HepG2 (cell line): Measurements from ENCODE around the gene CSTPP1. TPM values are rescaled to one million over a fixed set of nuclear protein-coding genes. Genes with fewer than 3 reads are reported as not detected.

Experiments
- AGO2 ChIP-seq: fragments of 200-400 bp; formaldehyde crosslinking; optimal IDR thresholded peaks from 2 replicates; pipeline ENCODE3; 2017; ENCODE audit warnings: mild to moderate bottlenecking, low read depth, low read length, moderate library complexity
- FOXC1 ChIP-seq: sonication (generic); formaldehyde crosslinking; IDR thresholded peaks from 2 replicates; pipeline ENCODE4 v1.8.0; 2022; ENCODE audit warnings: mild to moderate bottlenecking, missing genetic modification reagents, borderline replicate concordance
- FOXJ3 ChIP-seq: sonication (generic); formaldehyde crosslinking; IDR thresholded peaks from 2 replicates; pipeline ENCODE4 v1.4.0; 2020; ENCODE audit warnings: missing genetic modification reagents, mild to moderate bottlenecking, borderline replicate concordance
- JARID2 ChIP-seq: sonication (generic); formaldehyde crosslinking; IDR thresholded peaks from 2 replicates; pipeline ENCODE4 v1.8.1; 2023; ENCODE audit warnings: missing genetic modification reagents, inconsistent platforms; ENCODE audit not compliant: insufficient replicate concordance
- KDM1A ChIP-seq: IDR thresholded peaks from 2 replicates; pipeline ENCODE4 v1.6.1; 2016; ENCODE audit warnings: missing compliant biosample characterization
- KDM6A ChIP-seq: IDR thresholded peaks from 2 replicates; pipeline ENCODE4 v1.6.1; 2016; ENCODE audit warnings: low read depth
- MAFG ChIP-seq: sonication (generic); formaldehyde crosslinking; IDR thresholded peaks from 2 replicates; pipeline ENCODE4 v1.5.1; 2020; ENCODE audit warnings: mild to moderate bottlenecking, missing genetic modification reagents
- MYC ChIP-seq: sonication (generic); formaldehyde crosslinking; IDR thresholded peaks from 2 replicates; pipeline ENCODE4 v1.9.0; 2021; ENCODE audit warnings: missing genetic modification reagents, borderline replicate concordance
- POLR2G ChIP-seq: fragments of 200-400 bp; formaldehyde crosslinking; IDR thresholded peaks from 2 replicates; pipeline ENCODE4 v1.6.1; 2018; ENCODE audit warnings: mild to moderate bottlenecking, low read depth, low read length, moderate library complexity
- SMYD3 ChIP-seq: sonication (generic); formaldehyde crosslinking; IDR thresholded peaks from 2 replicates; pipeline ENCODE4 v1.8.1; 2023; ENCODE audit warnings: mild to moderate bottlenecking, missing genetic modification reagents
- YEATS2 ChIP-seq: sonication (generic); formaldehyde crosslinking; IDR thresholded peaks from 2 replicates; pipeline ENCODE4 v1.4.0; 2020; ENCODE audit warnings: missing genetic modification reagents, borderline replicate concordance
- ZBTB8A ChIP-seq: sonication (generic); formaldehyde crosslinking; IDR thresholded peaks from 2 replicates; pipeline ENCODE4 v1.4.0; 2020; ENCODE audit warnings: mild to moderate bottlenecking, low read depth, missing genetic modification reagents, borderline replicate concordance
- ZNF441 ChIP-seq: sonication (generic); formaldehyde crosslinking; IDR thresholded peaks from 2 replicates; pipeline ENCODE4 v1.7.0; 2021; ENCODE audit warnings: missing genetic modification reagents, borderline replicate concordance
- ZNF510 ChIP-seq: sonication (generic); formaldehyde crosslinking; IDR thresholded peaks from 2 replicates; pipeline ENCODE4 v1.4.0; 2020; ENCODE audit warnings: low read depth, mild to moderate bottlenecking, missing genetic modification reagents
- ZNF597 ChIP-seq: sonication (generic); formaldehyde crosslinking; IDR thresholded peaks from 2 replicates; pipeline ENCODE4 v1.5.0; 2020; ENCODE audit warnings: missing genetic modification reagents
- ZSCAN5A ChIP-seq: sonication (generic); formaldehyde crosslinking; IDR thresholded peaks from 2 replicates; pipeline ENCODE4 v1.8.0; 2022; ENCODE audit warnings: mild to moderate bottlenecking, missing genetic modification reagents, borderline replicate concordance
- polyA plus RNA-seq, 8 experiments: library from polyadenylated mRNA; depleted of rRNA in 3 of 8; stranded (reverse) in 7 of 8; unstranded in 1 of 8; fragments of >200 nt; fragmentation: Illumina TruSeq in 4 of 8; extraction: Trizol in 4 of 8; gene quantifications; 2 replicates each; pipeline versions ENCODE4 v1.2.1 to v1.2.3, GENCODE V29; 2011 to 2016; ENCODE audit warnings: low read depth in 4 of 8, missing spikeins in 1 of 8, mixed read lengths in 1 of 8; ENCODE audit not compliant: insufficient read depth in 1 of 8
- total RNA-seq, 5 experiments: library from RNA; depleted of rRNA; stranded (reverse); fragments of >200 nt; fragmentation: Illumina TruSeq; extraction: Trizol; gene quantifications; 2 replicates each; pipeline ENCODE4 v1.2.3, GENCODE V29; 2016; ENCODE audit warnings: low read depth in 1 of 5
- TF ChIP-seq, protein P1 (sequence below): IDR thresholded peaks from 2 replicates; pipeline ENCODE4 v1.4.0; 2020; ENCODE audit warnings: mild to moderate bottlenecking, missing genetic modification reagents
- TF ChIP-seq, protein P2 (sequence below): sonication (generic); formaldehyde crosslinking; IDR thresholded peaks from 2 replicates; pipeline ENCODE4 v1.4.0; 2020; ENCODE audit warnings: missing genetic modification reagents, borderline replicate concordance

Gene CSTPP1
- total and polyA plus RNA-seq, 2 of the 13 experiments (the other 11 are each of a cell fraction or from before 2014, with no cell fraction given): 12.3 to 14.6 TPM

- TF ChIP-seq, protein P1, sequence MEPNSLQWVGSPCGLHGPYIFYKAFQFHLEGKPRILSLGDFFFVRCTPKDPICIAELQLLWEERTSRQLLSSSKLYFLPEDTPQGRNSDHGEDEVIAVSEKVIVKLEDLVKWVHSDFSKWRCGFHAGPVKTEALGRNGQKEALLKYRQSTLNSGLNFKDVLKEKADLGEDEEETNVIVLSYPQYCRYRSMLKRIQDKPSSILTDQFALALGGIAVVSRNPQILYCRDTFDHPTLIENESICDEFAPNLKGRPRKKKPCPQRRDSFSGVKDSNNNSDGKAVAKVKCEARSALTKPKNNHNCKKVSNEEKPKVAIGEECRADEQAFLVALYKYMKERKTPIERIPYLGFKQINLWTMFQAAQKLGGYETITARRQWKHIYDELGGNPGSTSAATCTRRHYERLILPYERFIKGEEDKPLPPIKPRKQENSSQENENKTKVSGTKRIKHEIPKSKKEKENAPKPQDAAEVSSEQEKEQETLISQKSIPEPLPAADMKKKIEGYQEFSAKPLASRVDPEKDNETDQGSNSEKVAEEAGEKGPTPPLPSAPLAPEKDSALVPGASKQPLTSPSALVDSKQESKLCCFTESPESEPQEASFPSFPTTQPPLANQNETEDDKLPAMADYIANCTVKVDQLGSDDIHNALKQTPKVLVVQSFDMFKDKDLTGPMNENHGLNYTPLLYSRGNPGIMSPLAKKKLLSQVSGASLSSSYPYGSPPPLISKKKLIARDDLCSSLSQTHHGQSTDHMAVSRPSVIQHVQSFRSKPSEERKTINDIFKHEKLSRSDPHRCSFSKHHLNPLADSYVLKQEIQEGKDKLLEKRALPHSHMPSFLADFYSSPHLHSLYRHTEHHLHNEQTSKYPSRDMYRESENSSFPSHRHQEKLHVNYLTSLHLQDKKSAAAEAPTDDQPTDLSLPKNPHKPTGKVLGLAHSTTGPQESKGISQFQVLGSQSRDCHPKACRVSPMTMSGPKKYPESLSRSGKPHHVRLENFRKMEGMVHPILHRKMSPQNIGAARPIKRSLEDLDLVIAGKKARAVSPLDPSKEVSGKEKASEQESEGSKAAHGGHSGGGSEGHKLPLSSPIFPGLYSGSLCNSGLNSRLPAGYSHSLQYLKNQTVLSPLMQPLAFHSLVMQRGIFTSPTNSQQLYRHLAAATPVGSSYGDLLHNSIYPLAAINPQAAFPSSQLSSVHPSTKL (CRISPR knock-in tag): peak; percentile 48; the same call in 1 of the 2 replicates
- TF ChIP-seq POLR2G: peak; percentile 50; the same call in 1 of the 2 replicates
- no peak; the same call in 1 of the 2 replicates for TF ChIP-seq MYC (CRISPR knock-in tag)
- TF ChIP-seq FOXJ3 (CRISPR knock-in tag): no peak
- TF ChIP-seq FOXC1: no peak
- TF ChIP-seq ZSCAN5A (CRISPR knock-in tag): no peak; the same call in 1 of the 2 replicates
- TF ChIP-seq KDM1A (CRISPR knock-in tag): peak; percentile 56; the same call in 1 of the 2 replicates
- 0 out of 2 replicates have a peak, but pooled peaks have one; percentile 54 for TF ChIP-seq SMYD3 (CRISPR knock-in tag)
- TF ChIP-seq ZNF441 (CRISPR knock-in tag): 0 out of 2 replicates have a peak, but pooled peaks have one; percentile 20
- TF ChIP-seq ZNF510 (CRISPR knock-in tag): no peak
- no peak for TF ChIP-seq MAFG (CRISPR knock-in tag)
- peak; percentile 77; the same call in 1 of the 2 replicates for TF ChIP-seq YEATS2 (CRISPR knock-in tag)
- no peak for TF ChIP-seq ZNF597
- TF ChIP-seq, protein P2, sequence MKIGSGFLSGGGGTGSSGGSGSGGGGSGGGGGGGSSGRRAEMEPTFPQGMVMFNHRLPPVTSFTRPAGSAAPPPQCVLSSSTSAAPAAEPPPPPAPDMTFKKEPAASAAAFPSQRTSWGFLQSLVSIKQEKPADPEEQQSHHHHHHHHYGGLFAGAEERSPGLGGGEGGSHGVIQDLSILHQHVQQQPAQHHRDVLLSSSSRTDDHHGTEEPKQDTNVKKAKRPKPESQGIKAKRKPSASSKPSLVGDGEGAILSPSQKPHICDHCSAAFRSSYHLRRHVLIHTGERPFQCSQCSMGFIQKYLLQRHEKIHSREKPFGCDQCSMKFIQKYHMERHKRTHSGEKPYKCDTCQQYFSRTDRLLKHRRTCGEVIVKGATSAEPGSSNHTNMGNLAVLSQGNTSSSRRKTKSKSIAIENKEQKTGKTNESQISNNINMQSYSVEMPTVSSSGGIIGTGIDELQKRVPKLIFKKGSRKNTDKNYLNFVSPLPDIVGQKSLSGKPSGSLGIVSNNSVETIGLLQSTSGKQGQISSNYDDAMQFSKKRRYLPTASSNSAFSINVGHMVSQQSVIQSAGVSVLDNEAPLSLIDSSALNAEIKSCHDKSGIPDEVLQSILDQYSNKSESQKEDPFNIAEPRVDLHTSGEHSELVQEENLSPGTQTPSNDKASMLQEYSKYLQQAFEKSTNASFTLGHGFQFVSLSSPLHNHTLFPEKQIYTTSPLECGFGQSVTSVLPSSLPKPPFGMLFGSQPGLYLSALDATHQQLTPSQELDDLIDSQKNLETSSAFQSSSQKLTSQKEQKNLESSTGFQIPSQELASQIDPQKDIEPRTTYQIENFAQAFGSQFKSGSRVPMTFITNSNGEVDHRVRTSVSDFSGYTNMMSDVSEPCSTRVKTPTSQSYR: peak; percentile 44; the same call in 1 of the 2 replicates
- TF ChIP-seq KDM6A (CRISPR knock-in tag): no peak
- TF ChIP-seq ZBTB8A: no peak
- TF ChIP-seq JARID2 (CRISPR knock-in tag): no peak
- TF ChIP-seq AGO2: no peak
These were observed at the start of gene CSTPP1 (continued) for GRCh38 chr11:46936138-46937110.
